ENCODE results near the gene LMOD1.
"Not testable (repeated sequence)": the region's sequence is repeated elsewhere in the genome, so short reads cannot be mapped to it uniquely, and the experiment has no call there.

LMOD1 gene

GRCh38 chr1:201912832-201913231 is 33.5 kb downstream of the LMOD1 start:
- no peak for DNase-seq

- no peak for DNase-seq
These were observed 34.3 kb downstream of the LMOD1 start for GRCh38 chr1:201911826-201912571.

- no peak for DNase-seq
These were observed 38.7 kb downstream of the LMOD1 start for GRCh38 chr1:201907621-201908020.

- no peak for DNase-seq
These were observed 40.0 kb downstream of the LMOD1 start for GRCh38 chr1:201906336-201906735.

- DNase-seq = no peak
These were observed 41.0 kb downstream of the LMOD1 start for GRCh38 chr1:201905234-201905890.

GRCh38 chr1:201904579-201904978 is 41.8 kb downstream of the LMOD1 start:
- DNase-seq = no peak

- DNase-seq = no peak
These were observed 43.2 kb downstream of the LMOD1 start for GRCh38 chr1:201903135-201903534.

GRCh38 chr1:201902198-201902597 is 44.1 kb downstream of the LMOD1 start:
- no peak for DNase-seq

GRCh38 chr1:201901036-201901435 is 45.3 kb downstream of the LMOD1 start:
- not testable (repeated sequence) for DNase-seq

- no peak for DNase-seq
These were observed 45.9 kb downstream of the LMOD1 start for GRCh38 chr1:201900476-201900875.

- DNase-seq = no peak
These were observed 46.5 kb downstream of the LMOD1 start for GRCh38 chr1:201899683-201900429.

GRCh38 chr1:201898992-201899391 is 47.4 kb downstream of the LMOD1 start:
- no peak for DNase-seq

- DNase-seq = no peak
These were observed 48.0 kb downstream of the LMOD1 start for GRCh38 chr1:201898240-201898894.

GRCh38 chr1:201896951-201897391 is 49.4 kb downstream of the LMOD1 start:
- DNase-seq = no peak

GRCh38 chr1:201895913-201896807 is 50.2 kb downstream of the LMOD1 start:
- DNase-seq = peak; percentile 69

- no peak for DNase-seq
These were observed 51.2 kb downstream of the LMOD1 start for GRCh38 chr1:201895120-201895665.

GRCh38 chr1:201894343-201895119 is 51.8 kb downstream of the LMOD1 start:
- no peak for DNase-seq

- DNase-seq = no peak
These were observed 52.9 kb downstream of the LMOD1 start for GRCh38 chr1:201893431-201893830.

- DNase-seq = no peak
These were observed 54.1 kb downstream of the LMOD1 start for GRCh38 chr1:201892211-201892610.

- DNase-seq = no peak
These were observed 54.8 kb downstream of the LMOD1 start for GRCh38 chr1:201891451-201892045.

Measured in T-helper 9 cell (primary cell).